ENCODE measurements around the gene SUSD5. TPM values are rescaled to one million over a fixed set of nuclear protein-coding genes. Genes with fewer than 3 reads are reported as not detected.

The SUSD5 gene
- total RNA-seq, 4 donors from 2014 or later: 0.42 to 2.3 (median 1.3) TPM

DNA sequence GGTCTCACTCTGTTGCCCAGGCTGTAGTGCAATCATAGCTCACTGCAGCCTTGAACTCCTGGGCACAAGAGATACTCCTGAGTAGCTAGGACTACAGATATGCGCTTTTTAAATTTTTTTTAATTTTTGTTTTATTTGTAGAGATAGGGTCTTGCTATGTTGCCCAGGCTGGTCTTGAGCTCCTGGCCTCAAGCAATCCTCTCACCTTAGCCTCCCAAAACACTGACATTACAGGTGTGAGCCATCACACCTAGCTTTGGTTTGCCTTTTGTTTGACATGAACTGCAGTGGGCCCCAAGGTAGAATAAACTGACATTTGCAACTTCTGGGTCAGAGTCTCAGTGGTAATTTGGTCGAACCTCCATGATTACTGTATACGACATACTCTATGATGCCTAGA, 113.8 kb downstream of the SUSD5 start:
- Histone ChIP-seq H3K4me3 (no peak overlapping the region), H3K4me1 (no peaks in the 10 kb centered on the region), H3K9me3 (no peaks in the 10 kb centered on the region), H3K36me3 (no peaks in the 10 kb centered on the region), H3K27ac (replicated peaks in 1 of 4) (no peak overlapping the region), H3K27me3 (no peaks in the 10 kb centered on the region)
- DNase-seq (ENCODE audit: extremely low spot score): no peak
- 83% methylated on average over 3 of the region's 3 CpGs for WGBS
- intact Hi-C loops (cut with DNase I): no loop called here
- TF ChIP-seq, protein P1, sequence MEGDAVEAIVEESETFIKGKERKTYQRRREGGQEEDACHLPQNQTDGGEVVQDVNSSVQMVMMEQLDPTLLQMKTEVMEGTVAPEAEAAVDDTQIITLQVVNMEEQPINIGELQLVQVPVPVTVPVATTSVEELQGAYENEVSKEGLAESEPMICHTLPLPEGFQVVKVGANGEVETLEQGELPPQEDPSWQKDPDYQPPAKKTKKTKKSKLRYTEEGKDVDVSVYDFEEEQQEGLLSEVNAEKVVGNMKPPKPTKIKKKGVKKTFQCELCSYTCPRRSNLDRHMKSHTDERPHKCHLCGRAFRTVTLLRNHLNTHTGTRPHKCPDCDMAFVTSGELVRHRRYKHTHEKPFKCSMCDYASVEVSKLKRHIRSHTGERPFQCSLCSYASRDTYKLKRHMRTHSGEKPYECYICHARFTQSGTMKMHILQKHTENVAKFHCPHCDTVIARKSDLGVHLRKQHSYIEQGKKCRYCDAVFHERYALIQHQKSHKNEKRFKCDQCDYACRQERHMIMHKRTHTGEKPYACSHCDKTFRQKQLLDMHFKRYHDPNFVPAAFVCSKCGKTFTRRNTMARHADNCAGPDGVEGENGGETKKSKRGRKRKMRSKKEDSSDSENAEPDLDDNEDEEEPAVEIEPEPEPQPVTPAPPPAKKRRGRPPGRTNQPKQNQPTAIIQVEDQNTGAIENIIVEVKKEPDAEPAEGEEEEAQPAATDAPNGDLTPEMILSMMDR (IDR thresholded peaks at IDR 0.05): no peak
- TF ChIP-seq POLR2AphosphoS5 (IDR thresholded peaks at IDR 0.05) (no peak), EP300 (IDR thresholded peaks at IDR 0.05) (no peak)

DNA sequence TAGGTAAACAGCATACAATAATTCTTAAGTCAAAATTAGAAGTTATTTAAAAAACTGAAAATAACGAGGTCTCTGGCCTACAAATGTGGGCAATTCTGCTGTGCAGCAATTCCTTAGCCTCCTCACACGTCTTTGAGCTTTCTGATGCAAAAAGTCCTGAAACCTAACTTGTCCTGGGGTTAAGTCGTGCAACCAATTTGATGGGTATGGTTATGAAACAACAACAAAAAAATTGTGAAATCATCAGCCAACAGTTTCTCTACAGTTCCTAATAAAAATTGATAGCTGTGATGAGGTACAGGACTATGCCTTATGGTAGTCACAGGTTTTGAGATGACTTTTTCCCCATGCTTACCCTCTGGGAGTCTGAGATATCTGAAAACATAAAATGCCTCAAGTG, 115.1 kb downstream of the SUSD5 start:
- Histone ChIP-seq H3K27ac (replicated peaks in 1 of 4) (no peak overlapping the region), H3K4me3 (no peak overlapping the region), H3K36me3 (no peaks in the 10 kb centered on the region), H3K4me1 (no peaks in the 10 kb centered on the region), H3K9me3 (no peaks in the 10 kb centered on the region), H3K27me3 (no peaks in the 10 kb centered on the region)
- intact Hi-C loops (cut with DNase I): no loop called here
- DNase-seq (ENCODE audit: extremely low spot score): no peak
- TF ChIP-seq, protein P1 (IDR thresholded peaks at IDR 0.05): no peak
- no peak for TF ChIP-seq POLR2A (IDR thresholded peaks at IDR 0.05; ENCODE audit: low read depth)
- no peak for TF ChIP-seq EP300 (IDR thresholded peaks at IDR 0.05)
- no peak for TF ChIP-seq POLR2AphosphoS5 (IDR thresholded peaks at IDR 0.05)
- 90% methylated on average over 3 of the region's 3 CpGs for WGBS

DNA sequence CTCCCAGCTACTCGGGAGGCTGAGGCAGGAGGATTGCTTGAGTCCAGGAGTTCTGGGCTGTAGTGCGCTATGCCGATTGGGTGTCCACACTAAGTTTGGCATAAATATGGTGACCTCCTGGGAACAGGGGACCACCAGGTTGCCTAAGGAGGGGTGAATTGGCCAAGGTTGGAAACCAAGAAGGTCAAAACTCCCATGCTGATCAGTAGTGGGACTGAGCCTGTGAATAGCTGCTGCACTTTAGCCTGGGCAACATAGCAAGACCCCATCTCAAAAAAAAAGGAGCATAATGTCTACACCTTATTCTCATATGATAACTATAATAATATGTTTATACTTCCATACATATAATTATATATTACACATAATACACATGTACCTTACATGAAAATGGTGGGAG, 115.6 kb downstream of the SUSD5 start:
- no peaks in the 10 kb centered on the region for H3K9me3 ChIP-seq
- no peaks in the 10 kb centered on the region for H3K36me3 ChIP-seq
- intact Hi-C loops (cut with DNase I): no loop called here
- DNase-seq (ENCODE audit: extremely low spot score): no peak
- TF ChIP-seq, protein P1 (IDR thresholded peaks at IDR 0.05): no peak
- TF ChIP-seq EP300 (IDR thresholded peaks at IDR 0.05): no peak
- TF ChIP-seq POLR2A (IDR thresholded peaks at IDR 0.05; ENCODE audit: low read depth): no peak
- TF ChIP-seq POLR2AphosphoS5 (IDR thresholded peaks at IDR 0.05): no peak
- 100% methylated on average over 3 of the region's 3 CpGs for WGBS
- peaks cover 0 to 2% (median under 1%) of the 10 kb centered on the region in 4 donors for H3K4me1 ChIP-seq
- H3K4me3 ChIP-seq: no peak overlapping the region
- no peaks in the 10 kb centered on the region for H3K27me3 ChIP-seq
- no peak overlapping the region for H3K27ac ChIP-seq (replicated peaks in 1 of 4)

DNA sequence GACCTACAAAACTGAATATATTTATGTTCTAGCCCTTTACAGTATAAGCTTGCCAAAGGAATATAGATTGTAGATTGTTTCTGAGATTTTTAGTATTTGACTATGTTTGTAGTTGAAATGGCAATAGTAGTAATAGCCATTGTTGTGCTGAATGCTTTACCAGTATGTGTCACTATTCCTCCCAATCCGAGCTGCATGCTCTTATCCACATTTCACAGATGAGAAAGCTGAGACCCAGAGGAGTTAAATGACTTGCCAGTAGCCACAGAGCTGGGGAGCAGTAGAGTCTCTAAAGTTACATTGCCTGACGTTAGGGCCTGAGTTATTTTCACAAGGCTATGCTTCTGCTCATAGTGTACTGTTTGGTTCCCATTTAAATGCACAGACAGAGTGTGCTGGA, 118.4 kb downstream of the SUSD5 start:
- Histone ChIP-seq H3K4me1 (peaks cover 9 to 20% (median 16%) of the 10 kb centered on the region in 4 donors), H3K27ac (replicated peaks in 1 of 4) (no peak overlapping the region), H3K9me3 (no peaks in the 10 kb centered on the region), H3K27me3 (no peaks in the 10 kb centered on the region), H3K4me3 (no peak overlapping the region), H3K36me3 (no peaks in the 10 kb centered on the region)
- intact Hi-C loops (cut with DNase I): no loop called here
- 78% methylated on average over 2 of the region's 2 CpGs for WGBS
- DNase-seq (ENCODE audit: extremely low spot score): no peak
- TF ChIP-seq POLR2A (IDR thresholded peaks at IDR 0.05; ENCODE audit: low read depth) (no peak), POLR2AphosphoS5 (IDR thresholded peaks at IDR 0.05) (no peak), EP300 (IDR thresholded peaks at IDR 0.05) (no peak)
- TF ChIP-seq, protein P1 (IDR thresholded peaks at IDR 0.05): no peak

Small RNA genes lying within 50 kb of the gene (small RNA-seq; reads per million reads assigned to genes)
- 0 reads per million in 3 donors for gene AC123900.1
- gene RN7SL296P: 0 reads per million in 3 donors

Other genes with a start within 250 kb of the SUSD5 start
- gene GLB1, start 121.7 kb downstream of the SUSD5 start, total RNA-seq: 10 to 100 TPM; 19.9 to 36.8 (median 30.3) TPM
- gene TMPPE, start 121.7 kb downstream of the SUSD5 start, total RNA-seq: 1 to 10 TPM; 6.2 to 9.4 (median 7.0) TPM
- gene CRTAP, start 104.8 kb downstream of the SUSD5 start, total RNA-seq: 100 to 1,000 TPM; 187 to 282 (median 237) TPM
- 10 to 100 TPM in 1 of 4 donors, 1 to 10 TPM in 3; 5.4 to 10.9 (median 6.9) TPM for gene FBXL2, start 58.6 kb upstream of the SUSD5 start, total RNA-seq
- gene UBP1, start 221.6 kb upstream of the SUSD5 start, total RNA-seq: 10 to 100 TPM; 68.4 to 78.3 (median 76.9) TPM